HFF-Myc (cell line): ENCODE measurements around the gene FGF18.

Experiments
- DNase-seq: peaks from one replicate; pipeline ENCODE4 v3.0.0-alpha.2; 2011; ENCODE audit warnings: low read depth; ENCODE audit errors: extremely low read depth
- H3K4me3 ChIP-seq: replicated peaks from 2 replicates; pipeline ENCODE4 v1.5.1; 2011; ENCODE audit warnings: low read depth, mild to moderate bottlenecking, control low read depth, low read length
- CTCF ChIP-seq: IDR thresholded peaks from 2 replicates; pipeline ENCODE4 v1.5.1; 2012; ENCODE audit warnings: mild to moderate bottlenecking, low read depth, low read length, control low read depth; ENCODE audit errors: missing control alignments

Gene FGF18

GRCh38 chr5:171426266-171426665 is 6.8 kb downstream of the FGF18 start:
- TF ChIP-seq CTCF: no peak

GRCh38 chr5:171426680-171427079 is 7.2 kb downstream of the FGF18 start:
- H3K4me3 ChIP-seq: no peak overlapping the region
- DNase-seq: no peak
- TF ChIP-seq CTCF: no peak

More at GRCh38 chr5:171426266-171426665, 6.8 kb downstream of the FGF18 start:
- H3K4me3 ChIP-seq: no peak overlapping the region
- no peak for DNase-seq

- no peak for DNase-seq
- no peak for TF ChIP-seq CTCF
- H3K4me3 ChIP-seq: no peak overlapping the region
These were observed 8.1 kb downstream of the FGF18 start for GRCh38 chr5:171427318-171428167.

- DNase-seq: no peak
- H3K4me3 ChIP-seq: no peak overlapping the region
- TF ChIP-seq CTCF: no peak
These were observed 8.8 kb downstream of the FGF18 start for GRCh38 chr5:171428168-171428696.

- no peak for TF ChIP-seq CTCF
- no peak overlapping the region for H3K4me3 ChIP-seq
- DNase-seq: no peak
These were observed 9.5 kb downstream of the FGF18 start for GRCh38 chr5:171428809-171429542.

GRCh38 chr5:171429543-171429910 is 10.1 kb downstream of the FGF18 start:
- no peak for TF ChIP-seq CTCF
- no peak overlapping the region for H3K4me3 ChIP-seq
- no peak for DNase-seq
